ENCODE data around the gene CCDC172. TPM values are rescaled to one million over a fixed set of nuclear protein-coding genes. Genes with fewer than 3 reads are reported as not detected.

CCDC172 gene
- total and polyA plus RNA-seq, 2 of the 13 experiments (the other 11 are each of a cell fraction or from before 2014, with no cell fraction given), result not detected

DNA sequence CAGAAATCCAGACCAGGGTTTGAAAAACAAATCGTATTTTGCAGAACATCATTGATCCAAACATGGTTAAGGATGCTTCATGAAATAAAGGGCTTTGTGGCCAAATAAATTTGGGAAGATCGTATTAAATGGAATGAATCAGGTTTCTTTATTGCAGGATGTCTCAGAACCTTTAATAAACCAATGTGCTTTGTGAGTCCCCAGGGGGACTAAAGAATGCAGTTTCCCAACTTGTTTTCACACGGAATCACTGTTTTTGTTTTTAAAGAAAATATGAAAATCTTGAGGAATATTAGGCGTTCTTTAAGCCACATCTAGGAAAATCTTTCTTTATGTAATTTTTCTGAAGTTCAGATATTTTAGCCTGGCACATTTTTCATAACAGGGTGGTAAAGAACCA is 16.8 kb upstream of the CCDC172 start:
- WGBS (ENCODE audit: low lambda C conversion rate), result 3% methylated on average over 4 of the region's 4 CpGs
- no peak for FAIRE-seq
- no peak for DNase-seq (ENCODE audit: low spot score)
- TF ChIP-seq NR2F1 (CRISPR knock-in tag; IDR thresholded peaks at IDR 0.05), result no peak
- no peak for TF ChIP-seq ZNF660 (CRISPR knock-in tag; IDR thresholded peaks at IDR 0.05; ENCODE audit: borderline replicate concordance, low read depth)
- TF ChIP-seq ARNT2 (CRISPR knock-in tag; IDR thresholded peaks at IDR 0.05; ENCODE audit: low read depth), result no peak
- no peak for TF ChIP-seq ZNF589 (CRISPR knock-in tag; conservative IDR thresholded peaks at IDR 0.05)
- no peak for TF ChIP-seq ZFP82 (CRISPR knock-in tag; IDR thresholded peaks at IDR 0.05; ENCODE audit: borderline replicate concordance)
- TF ChIP-seq HMGXB4 (CRISPR knock-in tag; IDR thresholded peaks at IDR 0.05; ENCODE audit: borderline replicate concordance in 1 of 2, low read depth in 1 of 2), result no peak
- no peak for TF ChIP-seq ZNF234 (CRISPR knock-in tag; conservative IDR thresholded peaks at IDR 0.05)
- TF ChIP-seq, protein P1, sequence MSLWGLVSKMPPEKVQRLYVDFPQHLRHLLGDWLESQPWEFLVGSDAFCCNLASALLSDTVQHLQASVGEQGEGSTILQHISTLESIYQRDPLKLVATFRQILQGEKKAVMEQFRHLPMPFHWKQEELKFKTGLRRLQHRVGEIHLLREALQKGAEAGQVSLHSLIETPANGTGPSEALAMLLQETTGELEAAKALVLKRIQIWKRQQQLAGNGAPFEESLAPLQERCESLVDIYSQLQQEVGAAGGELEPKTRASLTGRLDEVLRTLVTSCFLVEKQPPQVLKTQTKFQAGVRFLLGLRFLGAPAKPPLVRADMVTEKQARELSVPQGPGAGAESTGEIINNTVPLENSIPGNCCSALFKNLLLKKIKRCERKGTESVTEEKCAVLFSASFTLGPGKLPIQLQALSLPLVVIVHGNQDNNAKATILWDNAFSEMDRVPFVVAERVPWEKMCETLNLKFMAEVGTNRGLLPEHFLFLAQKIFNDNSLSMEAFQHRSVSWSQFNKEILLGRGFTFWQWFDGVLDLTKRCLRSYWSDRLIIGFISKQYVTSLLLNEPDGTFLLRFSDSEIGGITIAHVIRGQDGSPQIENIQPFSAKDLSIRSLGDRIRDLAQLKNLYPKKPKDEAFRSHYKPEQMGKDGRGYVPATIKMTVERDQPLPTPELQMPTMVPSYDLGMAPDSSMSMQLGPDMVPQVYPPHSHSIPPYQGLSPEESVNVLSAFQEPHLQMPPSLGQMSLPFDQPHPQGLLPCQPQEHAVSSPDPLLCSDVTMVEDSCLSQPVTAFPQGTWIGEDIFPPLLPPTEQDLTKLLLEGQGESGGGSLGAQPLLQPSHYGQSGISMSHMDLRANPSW (CRISPR knock-in tag; IDR thresholded peaks at IDR 0.05; ENCODE audit: borderline replicate concordance), result no peak
- TF ChIP-seq KLF13 (CRISPR knock-in tag; IDR thresholded peaks at IDR 0.05), result no peak
- no peak for TF ChIP-seq ZSCAN20 (CRISPR knock-in tag; IDR thresholded peaks at IDR 0.05; ENCODE audit: borderline replicate concordance)
- TF ChIP-seq BRD4 (CRISPR knock-in tag; IDR thresholded peaks at IDR 0.05), result no peak
- no peak for TF ChIP-seq ELF3 (CRISPR knock-in tag; IDR thresholded peaks at IDR 0.05)
- no peak for TF ChIP-seq BHLHE40 (IDR thresholded peaks at IDR 0.05; ENCODE audit: low read length)
- TF ChIP-seq MTF2 (CRISPR knock-in tag; IDR thresholded peaks at IDR 0.05; ENCODE audit: borderline replicate concordance), result no peak
- no peak for TF ChIP-seq KDM6A (CRISPR knock-in tag; IDR thresholded peaks at IDR 0.05; ENCODE audit: low read depth)
- no peak for TF ChIP-seq JARID2 (CRISPR knock-in tag; IDR thresholded peaks at IDR 0.05; ENCODE audit: insufficient replicate concordance)
- TF ChIP-seq ZNF569 (CRISPR knock-in tag; IDR thresholded peaks at IDR 0.05; ENCODE audit: borderline replicate concordance), result no peak
- ATAC-seq, result no peak
- Histone ChIP-seq H3K27me3 (ENCODE audit: control insufficient read depth in 1 of 2, insufficient read depth in 2 of 2, low read length in 2 of 2) (no peaks in the 10 kb centered on the region), H3K27ac (ENCODE audit: extremely low read length, insufficient read depth, low read length) (no peak overlapping the region), H3K4me2 (ENCODE audit: low read depth, low read length) (no peak overlapping the region), H3K4me1 (ENCODE audit: insufficient read depth, low read length) (no peaks in the 10 kb centered on the region), H3K9ac (ENCODE audit: insufficient read depth, low read depth, low read length) (no peak overlapping the region), H4K20me1 (ENCODE audit: insufficient read depth, low read length) (no peaks in the 10 kb centered on the region), H3K4me3 (replicated peaks in 1 of 3; ENCODE audit: insufficient read depth in 1 of 3, low read depth in 2 of 3, low read length in 3 of 3) (no peak overlapping the region), H3K36me3 (replicated peaks in 1 of 2; ENCODE audit: control insufficient read depth in 1 of 2, insufficient read depth in 2 of 2, low read length in 2 of 2) (no peaks in the 10 kb centered on the region), H3K79me2 (ENCODE audit: insufficient read depth, low read length) (no peaks in the 10 kb centered on the region), H3K9me3 (ENCODE audit: low read length) (no peaks in the 10 kb centered on the region), H2AFZ (ENCODE audit: low read length) (no peak overlapping the region)
- intact Hi-C loops (cut with micrococcal nuclease; ENCODE audit: unreplicated experiment), result no loop called here
- no TSS peak for BruUV-seq (replicated peaks)
- POLR2A ChIA-PET, result no interaction called here
- in situ Hi-C loops (cut with HindIII; ENCODE audit: extremely low pct_ligation_motif_present, low pct_unique_long_range_greater_than_20kb), result no loop called here
- CTCF ChIA-PET (ENCODE audit: low intra/inter-chr PET ratio, low total read pairs), result no interaction called here
